K562 (cell line): ENCODE measurements around the gene STT3B. TPM values are rescaled to one million over a fixed set of nuclear protein-coding genes. Genes with fewer than 3 reads are reported as not detected.

Experiments
- ATAC-seq: fragments of 200-7000 bp; cut with Tn5 transposase; 3 replicates; pipeline ENCODE4 v1.9.1; 2020; ENCODE audit warnings: moderate library complexity
- BruUV-seq: library from RNA; stranded (reverse); fragments of 400-500 nt; replicated peaks from 2 replicates; lab custom pipeline; 2021; lab: Mats Ljungman, UMichigan
- CTCF ChIA-PET: fragments of 300-600 bp; formaldehyde crosslinking; extraction: SDS; loops from one replicate; lab custom pipeline; 2021; ENCODE audit warnings: low intra/inter-chr PET ratio; lab: Yijun Ruan, JAX
- POLR2A ChIA-PET: fragments of 300-600, 350-650 bp; sonication (Branson Sonifier 250); formaldehyde crosslinking; extraction: SDS; loops from one replicate; lab custom pipeline; 2021; ENCODE audit warnings: antibody characterized with exemption, inconsistent platforms; lab: Yijun Ruan, JAX
- DNase-seq, 4 experiments: peaks; one replicate each; pipeline versions ENCODE4 v3.0.0 to v3.0.0-alpha.2; 2011 to 2018; ENCODE audit warnings: low spot score in 3 of 4, mixed read lengths in 3 of 4; ENCODE audit errors: extremely low read depth in 1 of 4
- FAIRE-seq: peaks from 2 replicates; lab custom pipeline; 2011; peaks lifted over from hg19 to GRCh38; lab: Jason Lieb, UNC
- H2AFZ ChIP-seq: 2 replicates; pipeline ENCODE4 v1.6.0; 2011; ENCODE audit warnings: low read depth, low read length, control low read depth, inconsistent platforms
- H3K27ac ChIP-seq: fragments of 200-600 bp; 3 replicates; pipeline ENCODE4 v1.8.0; 2011; ENCODE audit warnings: low read depth, mild to moderate bottlenecking, control low read depth, inconsistent platforms, low read length, moderate library complexity, mixed read lengths; ENCODE audit errors: extremely low read depth
- H3K27me3 ChIP-seq, 2 experiments: fragments of 300-600 bp in 1 of 2; 2 replicates in 1 of 2; 3 replicates in 1 of 2; pipeline versions ENCODE4 v1.6.0 to v1.8.0; 2011; ENCODE audit warnings: inconsistent platforms in 2 of 2, low read length in 2 of 2, mild to moderate bottlenecking in 1 of 2, mixed read lengths in 1 of 2, moderate library complexity in 1 of 2; ENCODE audit not compliant: control insufficient read depth in 2 of 2, insufficient read depth in 2 of 2
- H3K36me3 ChIP-seq: fragments of 300-600 bp; 3 replicates; pipeline ENCODE4 v1.8.0; 2011; ENCODE audit warnings: mild to moderate bottlenecking, low read length, inconsistent platforms; ENCODE audit not compliant: control insufficient read depth, insufficient read depth
- H3K4me1 ChIP-seq, 2 experiments: fragments of 200-600 bp in 1 of 2; replicated peaks in 1 of 2; 2 replicates in 1 of 2; 3 replicates in 1 of 2; pipeline versions ENCODE4 v1.5.1 to v1.8.0; 2011; ENCODE audit warnings: inconsistent platforms in 2 of 2, low read length in 2 of 2, mild to moderate bottlenecking in 1 of 2, mixed read lengths in 1 of 2, moderate library complexity in 1 of 2; ENCODE audit not compliant: control insufficient read depth in 2 of 2, insufficient read depth in 2 of 2
- H3K4me2 ChIP-seq: 2 replicates; pipeline ENCODE4 v1.6.1; 2011; ENCODE audit warnings: low read length, control low read depth, inconsistent platforms, mixed read lengths; ENCODE audit not compliant: insufficient read depth
- H3K4me3 ChIP-seq: fragments of 200-600 bp; sonication (generic), shearing (Covaris generic); 2 replicates; pipeline ENCODE4 v1.5.1; 2016; ENCODE audit warnings: control low read depth, inconsistent platforms
- H3K79me2 ChIP-seq: fragments of 200-600 bp; 3 replicates; pipeline ENCODE4 v1.8.0; 2011; ENCODE audit warnings: low read length, inconsistent platforms; ENCODE audit not compliant: control insufficient read depth, insufficient read depth
- H3K9ac ChIP-seq, 2 experiments: 2 replicates each; pipeline versions ENCODE4 v1.6.0 to v1.6.1; 2011; ENCODE audit warnings: low read depth in 2 of 2, low read length in 2 of 2, control low read depth in 1 of 2, inconsistent platforms in 1 of 2, mild to moderate bottlenecking in 1 of 2, mixed read lengths in 1 of 2; ENCODE audit not compliant: insufficient read depth in 1 of 2
- H3K9me1 ChIP-seq: one replicate; pipeline ENCODE4 v1.6.0; 2011; ENCODE audit warnings: inconsistent platforms, mild to moderate bottlenecking, low read length, moderate library complexity; ENCODE audit not compliant: control insufficient read depth, insufficient read depth
- H3K9me3 ChIP-seq: replicated peaks from 2 replicates; pipeline ENCODE4 v1.5.1; 2011; ENCODE audit warnings: low read depth, low read length, inconsistent platforms; ENCODE audit not compliant: control insufficient read depth, insufficient read depth
- H4K20me1 ChIP-seq: replicated peaks from 2 replicates; pipeline ENCODE4 v1.6.1; 2011; ENCODE audit warnings: low read length, inconsistent platforms, mixed read lengths; ENCODE audit not compliant: control insufficient read depth, insufficient read depth
- KAT2B ChIP-seq: IDR thresholded peaks from one replicate; pipeline ENCODE4 v1.6.1; 2012; ENCODE audit warnings: low read depth, mild to moderate bottlenecking, control low read depth, inconsistent platforms, low read length, moderate library complexity
- NELFE ChIP-seq: IDR thresholded peaks from 2 replicates; pipeline ENCODE4 v1.6.1; 2011; ENCODE audit warnings: mild to moderate bottlenecking; ENCODE audit not compliant: insufficient read depth, insufficient read length
- PKNOX1 ChIP-seq: fragments of 450-650 bp; IDR thresholded peaks from 2 replicates; pipeline ENCODE4 v1.6.1; 2016
- TCF7 ChIP-seq: sonication (generic); IDR thresholded peaks from 2 replicates; pipeline ENCODE4 v1.6.1; 2016; ENCODE audit warnings: antibody characterized with exemption, borderline replicate concordance
- XRCC3 ChIP-seq: fragments of 450-650 bp; IDR thresholded peaks from 2 replicates; pipeline ENCODE4 v1.6.1; 2017; ENCODE audit warnings: mild to moderate bottlenecking, moderate library complexity
- ZKSCAN8 ChIP-seq: fragments of 200-800 bp; sonication (Bioruptor generic); IDR thresholded peaks from 2 replicates; pipeline ENCODE4 v1.6.1; 2016; ENCODE audit warnings: missing genetic modification characterization, missing compliant biosample characterization
- ZNF134 ChIP-seq: fragments of 250-450 bp; sonication (Bioruptor Pico); conservative IDR thresholded peaks from 2 replicates; pipeline ENCODE4 v1.4.0; 2020
- WGBS: fragments of 100-300 bp; shearing (Covaris generic); methylation state at CpG from one replicate; pipeline ENCODE4 v1.1.6; 2016; ENCODE audit warnings: low coverage, mixed read lengths; ENCODE audit not compliant: insufficient coverage; ENCODE audit errors: missing lambda C conversion rate; 5-methylcytosine and 5-hydroxymethylcytosine counted together
- in situ Hi-C: fragments of 300-500 bp; cut with MboI; formaldehyde crosslinking; loops from 4 replicates; pipeline ENCODE4 v1.15.0; 2018; ENCODE audit warnings: inconsistent platforms, mixed read lengths
- intact Hi-C: fragments of 100-400 bp; cut with micrococcal nuclease; formaldehyde crosslinking; loops from 2 replicates; pipeline ENCODE4 v1.14.2; 2022
- polyA plus RNA-seq, 8 experiments: library from polyadenylated mRNA; depleted of rRNA in 4 of 8; stranded (reverse) in 5 of 8; unstranded in 3 of 8; fragments of >200 nt; fragmentation: Nextera tagmentation in 2 of 8; fragmentation: Illumina TruSeq in 1 of 8; extraction: Ambion mirVana in 2 of 8; extraction: Trizol in 1 of 8; gene quantifications; 2 replicates each; pipeline versions ENCODE4 v1.2.1 to v1.2.3, GENCODE V29; 2011 to 2014; ENCODE audit warnings: inconsistent platforms in 1 of 8, missing spikeins in 1 of 8
- total RNA-seq, 7 experiments: library from RNA; depleted of rRNA in 6 of 7; stranded (reverse); fragments of >200 nt in 6 of 7; fragmentation: Illumina TruSeq in 2 of 7; extraction: Trizol in 2 of 7; gene quantifications; 2 replicates each; pipeline versions ENCODE4 v1.2.1 to v1.2.3, GENCODE V29; 2011 to 2021; ENCODE audit warnings: low replicate concordance in 1 of 7
- TF ChIP-seq, protein P1 (sequence below): fragments of 250-450 bp; sonication (Bioruptor Pico); IDR thresholded peaks from 2 replicates; pipeline ENCODE4 v1.5.0; 2021; ENCODE audit warnings: mild to moderate bottlenecking, borderline replicate concordance
- TF ChIP-seq, protein P2 (sequence below): fragments of 250-450 bp; sonication (Bioruptor Pico); IDR thresholded peaks from 2 replicates; pipeline ENCODE4 v1.9.0; 2021; ENCODE audit warnings: mild to moderate bottlenecking
- TF ChIP-seq, protein P3 (sequence below): fragments of 450-650 bp; IDR thresholded peaks from 2 replicates; pipeline ENCODE4 v1.6.1; 2018; ENCODE audit not compliant: partially characterized antibody

The STT3B gene
- total and polyA plus RNA-seq, 9 of the 15 experiments (the other 6 are each of a cell fraction or from before 2014, with no cell fraction given), result 22.4 to 147 (median 100) TPM

DNA sequence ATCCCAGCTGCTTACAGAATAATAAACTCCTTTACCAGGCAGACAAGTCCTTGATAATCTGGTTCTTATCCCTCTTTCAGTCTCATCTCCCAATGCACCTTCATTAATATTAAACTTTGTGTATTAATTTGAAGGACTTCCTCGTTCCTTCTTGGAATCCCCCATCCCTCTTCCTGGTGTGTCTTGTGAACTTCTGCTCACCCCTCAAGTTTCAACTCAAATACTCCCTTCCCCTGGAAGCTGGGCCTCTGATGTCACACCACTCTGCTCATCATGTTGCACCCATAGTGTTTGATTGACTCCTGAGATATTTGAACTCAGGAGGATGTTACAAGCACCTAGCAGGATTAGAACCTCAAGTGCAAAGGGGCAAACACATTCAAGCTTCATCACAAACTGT, 3.3 kb upstream of the STT3B start:
- BruUV-seq, result no TSS peak
- TF ChIP-seq ZKSCAN8, result no peak
- TF ChIP-seq, protein P1, sequence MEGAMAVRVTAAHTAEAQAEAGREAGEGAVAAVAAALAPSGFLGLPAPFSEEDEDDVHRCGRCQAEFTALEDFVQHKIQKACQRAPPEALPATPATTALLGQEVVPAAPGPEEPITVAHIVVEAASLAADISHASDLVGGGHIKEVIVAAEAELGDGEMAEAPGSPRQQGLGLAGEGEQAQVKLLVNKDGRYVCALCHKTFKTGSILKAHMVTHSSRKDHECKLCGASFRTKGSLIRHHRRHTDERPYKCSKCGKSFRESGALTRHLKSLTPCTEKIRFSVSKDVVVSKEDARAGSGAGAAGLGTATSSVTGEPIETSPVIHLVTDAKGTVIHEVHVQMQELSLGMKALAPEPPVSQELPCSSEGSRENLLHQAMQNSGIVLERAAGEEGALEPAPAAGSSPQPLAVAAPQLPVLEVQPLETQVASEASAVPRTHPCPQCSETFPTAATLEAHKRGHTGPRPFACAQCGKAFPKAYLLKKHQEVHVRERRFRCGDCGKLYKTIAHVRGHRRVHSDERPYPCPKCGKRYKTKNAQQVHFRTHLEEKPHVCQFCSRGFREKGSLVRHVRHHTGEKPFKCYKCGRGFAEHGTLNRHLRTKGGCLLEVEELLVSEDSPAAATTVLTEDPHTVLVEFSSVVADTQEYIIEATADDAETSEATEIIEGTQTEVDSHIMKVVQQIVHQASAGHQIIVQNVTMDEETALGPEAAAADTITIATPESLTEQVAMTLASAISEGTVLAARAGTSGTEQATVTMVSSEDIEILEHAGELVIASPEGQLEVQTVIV (CRISPR knock-in tag), result no peak
- TF ChIP-seq XRCC3, result no peak
- TF ChIP-seq PKNOX1, result peak; percentile 71
- no peak for TF ChIP-seq NELFE
- TF ChIP-seq, protein P2, sequence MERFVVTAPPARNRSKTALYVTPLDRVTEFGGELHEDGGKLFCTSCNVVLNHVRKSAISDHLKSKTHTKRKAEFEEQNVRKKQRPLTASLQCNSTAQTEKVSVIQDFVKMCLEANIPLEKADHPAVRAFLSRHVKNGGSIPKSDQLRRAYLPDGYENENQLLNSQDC (CRISPR knock-in tag), result no peak
- no peak for TF ChIP-seq ZNF134
- TF ChIP-seq, protein P3, sequence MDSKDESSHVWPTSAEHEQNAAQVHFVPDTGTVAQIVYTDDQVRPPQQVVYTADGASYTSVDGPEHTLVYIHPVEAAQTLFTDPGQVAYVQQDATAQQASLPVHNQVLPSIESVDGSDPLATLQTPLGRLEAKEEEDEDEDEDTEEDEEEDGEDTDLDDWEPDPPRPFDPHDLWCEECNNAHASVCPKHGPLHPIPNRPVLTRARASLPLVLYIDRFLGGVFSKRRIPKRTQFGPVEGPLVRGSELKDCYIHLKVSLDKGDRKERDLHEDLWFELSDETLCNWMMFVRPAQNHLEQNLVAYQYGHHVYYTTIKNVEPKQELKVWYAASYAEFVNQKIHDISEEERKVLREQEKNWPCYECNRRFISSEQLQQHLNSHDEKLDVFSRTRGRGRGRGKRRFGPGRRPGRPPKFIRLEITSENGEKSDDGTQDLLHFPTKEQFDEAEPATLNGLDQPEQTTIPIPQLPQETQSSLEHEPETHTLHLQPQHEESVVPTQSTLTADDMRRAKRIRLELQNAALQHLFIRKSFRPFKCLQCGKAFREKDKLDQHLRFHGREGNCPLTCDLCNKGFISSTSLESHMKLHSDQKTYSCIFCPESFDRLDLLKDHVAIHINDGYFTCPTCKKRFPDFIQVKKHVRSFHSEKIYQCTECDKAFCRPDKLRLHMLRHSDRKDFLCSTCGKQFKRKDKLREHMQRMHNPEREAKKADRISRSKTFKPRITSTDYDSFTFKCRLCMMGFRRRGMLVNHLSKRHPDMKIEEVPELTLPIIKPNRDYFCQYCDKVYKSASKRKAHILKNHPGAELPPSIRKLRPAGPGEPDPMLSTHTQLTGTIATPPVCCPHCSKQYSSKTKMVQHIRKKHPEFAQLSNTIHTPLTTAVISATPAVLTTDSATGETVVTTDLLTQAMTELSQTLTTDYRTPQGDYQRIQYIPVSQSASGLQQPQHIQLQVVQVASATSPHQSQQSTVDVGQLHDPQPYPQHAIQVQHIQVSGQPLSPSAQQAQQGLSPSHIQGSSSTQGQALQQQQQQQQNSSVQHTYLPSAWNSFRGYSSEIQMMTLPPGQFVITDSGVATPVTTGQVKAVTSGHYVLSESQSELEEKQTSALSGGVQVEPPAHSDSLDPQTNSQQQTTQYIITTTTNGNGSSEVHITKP, result peak; percentile 36
- TF ChIP-seq KAT2B, result no peak
- TF ChIP-seq TCF7, result no peak

More for the DNA sequence above, 3.3 kb upstream of the STT3B start:
- DNase-seq, result peak in 1 of 4 experiments; percentile 33
- FAIRE-seq, result no peak
- Histone ChIP-seq H3K79me2 (peaks cover 42% of the 10 kb centered on the region), H3K4me2 (peak overlapping the region; percentile 2; the same call in 1 of the 2 replicates), H3K9me3 (no peaks in the 10 kb centered on the region), H2AFZ (no peak overlapping the region), H3K9ac (peak overlapping the region in 1 of 2 experiments; percentile 99; a peak in 1 of 4 replicates), H3K9me1 (no peaks in the 10 kb centered on the region), H3K27ac (no peak overlapping the region), H3K27me3 (no peaks in the 10 kb centered on the region), H3K4me3 (no peak overlapping the region), H3K36me3 (no peaks in the 10 kb centered on the region; the same call in 1 of the 3 replicates), H3K4me1 (peaks cover 14 to 22% of the 10 kb centered on the region in 2 experiments; a peak in 4 of 5 replicates), H4K20me1 (peaks cover 11% of the 10 kb centered on the region)
- in situ Hi-C loops (no loop called here), intact Hi-C loops (no loop called here)
- POLR2A ChIA-PET, result interaction anchor here (0.5 kb wide), 1 partner anchor 1764 kb away, joined by 3 read pairs; no protein-coding TSS in a partner anchor
- CTCF ChIA-PET, result no interaction called here
- 0% methylated on average over 1 of the region's 1 CpG for WGBS
- no peak for ATAC-seq
